Tibial nerve (tissue), 4 donors: ENCODE results near the gene ALOX5AP. TPM values are rescaled to one million over a fixed set of nuclear protein-coding genes. Genes with fewer than 3 reads are reported as not detected.

ENCODE experiments used
- DNase-seq, 2 donors: peaks; one replicate each; pipeline ENCODE4 v3.0.0-alpha.2; 2019; ENCODE audit warnings: low spot score in 2 of 2
- H3K27ac ChIP-seq, 4 donors: fragments of 200-600 bp; sonication (generic) in 3 of 4; one replicate each; pipeline ENCODE4 v1.5.1; 2017 to 2019; ENCODE audit warnings: mild to moderate bottlenecking in 1 of 4
- H3K27me3 ChIP-seq, 2 donors: fragments of 200-600 bp; sonication (generic) in 1 of 2; one replicate each; pipeline versions ENCODE4 v1.5.1 to v1.6.0; 2017 to 2019
- H3K36me3 ChIP-seq, 3 donors: fragments of 200-600 bp; sonication (generic); one replicate each; pipeline ENCODE4 v1.5.1; 2018 to 2019
- H3K4me1 ChIP-seq, 4 donors: fragments of 200-600 bp; sonication (generic) in 3 of 4; one replicate each; pipeline ENCODE4 v1.5.1; 2017 to 2019
- H3K4me3 ChIP-seq, 4 donors: fragments of 200-600 bp; sonication (generic) in 3 of 4; one replicate each; pipeline ENCODE4 v1.5.1; 2017 to 2019; ENCODE audit warnings: mild to moderate bottlenecking in 1 of 4, moderate library complexity in 1 of 4
- H3K9me3 ChIP-seq, 4 donors: fragments of 200-600 bp; sonication (generic) in 3 of 4; one replicate each; pipeline ENCODE4 v1.5.1; 2017 to 2019
- CTCF ChIP-seq, 5 experiments: fragments of 200-600 bp in 3 of 5; fragments of 450-650 bp in 2 of 5; sonication (generic) in 3 of 5; IDR thresholded peaks; one replicate each; pipeline ENCODE4 v1.5.1; 2016 to 2019; ENCODE audit warnings: antibody characterized with exemption in 5 of 5, mild to moderate bottlenecking in 3 of 5, moderate library complexity in 2 of 5
- EP300 ChIP-seq, 2 donors: sonication (generic); formaldehyde crosslinking; IDR thresholded peaks; one replicate each; pipeline ENCODE4 v1.6.1; 2017; ENCODE audit warnings: antibody characterized with exemption in 2 of 2, mild to moderate bottlenecking in 1 of 2
- POLR2A ChIP-seq, 2 donors: fragments of 450-650 bp; IDR thresholded peaks; one replicate each; pipeline ENCODE4 v1.6.1; 2017; ENCODE audit warnings: antibody characterized with exemption in 2 of 2, mild to moderate bottlenecking in 2 of 2, moderate library complexity in 2 of 2
- WGBS, 2 donors: methylation state at CpG; one replicate each; pipeline ENCODE4 v1.1.5; 2018; 5-methylcytosine and 5-hydroxymethylcytosine counted together
- total RNA-seq, 4 donors: library from RNA; depleted of rRNA; stranded (reverse); fragments of >200 nt; gene quantifications; one replicate each; pipeline ENCODE4 v1.1.0, GENCODE V29; 2016

Gene ALOX5AP
- total RNA-seq, 4 donors from 2014 or later = 25.3 to 41.4 (median 33.1) TPM

- TF ChIP-seq EP300 (IDR thresholded peaks at IDR 0.05) (peak in 1 of 2 donors; percentile 87), CTCF (IDR thresholded peaks at IDR 0.05) (no peak)
- H3K27me3 ChIP-seq = no peaks in the 10 kb centered on the region
- peaks cover 0 to 7% (median 0%) of the 10 kb centered on the region in 4 donors for H3K4me1 ChIP-seq
- H3K9me3 ChIP-seq = no peaks in the 10 kb centered on the region
- DNase-seq = peak; percentile 59 to 77
- peak overlapping the region; percentile 15 to 52 (median 38) for H3K4me3 ChIP-seq
- peak overlapping the region; percentile 42 to 82 (median 72) for H3K27ac ChIP-seq
- no peaks in the 10 kb centered on the region for H3K36me3 ChIP-seq
- 45 to 50% methylated on average over 21 of the region's 21 CpGs for WGBS, 2 donors
Measured at GRCh38 chr13:30690282-30691188, 44.8 kb upstream of the ALOX5AP start.

- DNase-seq = no peak
- WGBS, 2 donors = 76 to 83% methylated on average over 1 of the region's 1 CpG
Measured at GRCh38 chr13:30692113-30692512, 43.2 kb upstream of the ALOX5AP start.

GRCh38 chr13:30696278-30697176 is 38.8 kb upstream of the ALOX5AP start:
- TF ChIP-seq EP300 (IDR thresholded peaks at IDR 0.05) (peak in 1 of 2 donors; percentile 58), POLR2A (IDR thresholded peaks at IDR 0.05) (no peak), CTCF (IDR thresholded peaks at IDR 0.05) (no peak)
- Histone ChIP-seq H3K9me3 (no peaks in the 10 kb centered on the region), H3K27ac (no peak overlapping the region), H3K4me3 (no peak overlapping the region), H3K36me3 (no peaks in the 10 kb centered on the region), H3K4me1 (peaks cover 0 to 29% (median 12%) of the 10 kb centered on the region in 4 donors), H3K27me3 (no peaks in the 10 kb centered on the region)
- WGBS, 2 donors = 29 to 42% methylated on average over 11 of the region's 11 CpGs
- no peak for DNase-seq

More at GRCh38 chr13:30692113-30692512, 43.2 kb upstream of the ALOX5AP start:
- H3K4me3 ChIP-seq = no peak overlapping the region
- no peaks in the 10 kb centered on the region for H3K27me3 ChIP-seq
- no peak overlapping the region for H3K27ac ChIP-seq
- H3K4me1 ChIP-seq = peaks cover 0 to 20% (median 5%) of the 10 kb centered on the region in 4 donors
- H3K9me3 ChIP-seq = no peaks in the 10 kb centered on the region
- TF ChIP-seq CTCF (IDR thresholded peaks at IDR 0.05) = no peak
- no peak for TF ChIP-seq POLR2A (IDR thresholded peaks at IDR 0.05)
- TF ChIP-seq EP300 (IDR thresholded peaks at IDR 0.05) = no peak
- no peaks in the 10 kb centered on the region for H3K36me3 ChIP-seq

- Histone ChIP-seq H3K9me3 (no peaks in the 10 kb centered on the region), H3K27me3 (no peaks in the 10 kb centered on the region), H3K36me3 (no peaks in the 10 kb centered on the region), H3K4me3 (peak overlapping the region in 1 of 4 donors; percentile 7), H3K4me1 (peaks cover 0 to 29% (median 12%) of the 10 kb centered on the region in 4 donors), H3K27ac (no peak overlapping the region)
- TF ChIP-seq POLR2A (IDR thresholded peaks at IDR 0.05) (no peak), EP300 (IDR thresholded peaks at IDR 0.05) (no peak), CTCF (IDR thresholded peaks at IDR 0.05) (no peak)
- no peak for DNase-seq
- WGBS, 2 donors = 50 to 52% methylated on average over 8 of the region's 8 CpGs
Measured at GRCh38 chr13:30697177-30697953, 38.0 kb upstream of the ALOX5AP start.
